Immature natural killer cell (primary cell): Measurements from ENCODE around the gene SNX24. TPM values are rescaled to one million over a fixed set of nuclear protein-coding genes. Genes with fewer than 3 reads are reported as not detected.

ENCODE experiments used
- DNase-seq, 3 donors: peaks; one replicate each; pipeline ENCODE4 v3.0.0; 2022; ENCODE audit warnings: mixed read lengths in 1 of 3
- H3K27ac Mint-ChIP-seq, 6 donors: one replicate each; pipeline ENCODE4 v1.8.0; 2020; ENCODE audit warnings: mixed read lengths in 6 of 6, mild to moderate bottlenecking in 5 of 6, inconsistent platforms in 4 of 6, moderate library complexity in 3 of 6
- H3K27me3 Mint-ChIP-seq, 3 donors: one replicate each; pipeline ENCODE4 v1.8.0; 2020 to 2021; ENCODE audit warnings: low read depth in 3 of 3, mild to moderate bottlenecking in 3 of 3, mixed read lengths in 3 of 3, moderate library complexity in 3 of 3, inconsistent platforms in 1 of 3
- H3K36me3 Mint-ChIP-seq, 3 donors: one replicate each; pipeline ENCODE4 v1.8.0; 2020; ENCODE audit warnings: mixed read lengths in 3 of 3, inconsistent platforms in 2 of 3, mild to moderate bottlenecking in 2 of 3
- H3K4me1 Mint-ChIP-seq, 2 donors: one replicate each; pipeline ENCODE4 v1.8.0; 2020; ENCODE audit warnings: inconsistent platforms in 2 of 2, mild to moderate bottlenecking in 2 of 2, mixed read lengths in 2 of 2, moderate library complexity in 1 of 2
- H3K4me3 Mint-ChIP-seq, 5 donors: one replicate each; pipeline ENCODE4 v1.8.0; 2020; ENCODE audit warnings: mild to moderate bottlenecking in 5 of 5, mixed read lengths in 5 of 5, inconsistent platforms in 3 of 5, moderate library complexity in 3 of 5
- H3K9me3 Mint-ChIP-seq, 6 donors: one replicate each; pipeline ENCODE4 v1.8.0; 2020; ENCODE audit warnings: mild to moderate bottlenecking in 6 of 6, mixed read lengths in 6 of 6, inconsistent platforms in 4 of 6, moderate library complexity in 3 of 6
- polyA plus RNA-seq, 3 donors: library from polyadenylated mRNA; unstranded; fragments of 300-500 nt; fragmentation: Illumina TruSeq; gene quantifications; one replicate each; pipeline ENCODE4 v1.2.3, GENCODE V29; 2021

The SNX24 gene
- polyA plus RNA-seq, 3 donors from 2014 or later, result 2.1 to 6.4 (median 2.9) TPM

DNA sequence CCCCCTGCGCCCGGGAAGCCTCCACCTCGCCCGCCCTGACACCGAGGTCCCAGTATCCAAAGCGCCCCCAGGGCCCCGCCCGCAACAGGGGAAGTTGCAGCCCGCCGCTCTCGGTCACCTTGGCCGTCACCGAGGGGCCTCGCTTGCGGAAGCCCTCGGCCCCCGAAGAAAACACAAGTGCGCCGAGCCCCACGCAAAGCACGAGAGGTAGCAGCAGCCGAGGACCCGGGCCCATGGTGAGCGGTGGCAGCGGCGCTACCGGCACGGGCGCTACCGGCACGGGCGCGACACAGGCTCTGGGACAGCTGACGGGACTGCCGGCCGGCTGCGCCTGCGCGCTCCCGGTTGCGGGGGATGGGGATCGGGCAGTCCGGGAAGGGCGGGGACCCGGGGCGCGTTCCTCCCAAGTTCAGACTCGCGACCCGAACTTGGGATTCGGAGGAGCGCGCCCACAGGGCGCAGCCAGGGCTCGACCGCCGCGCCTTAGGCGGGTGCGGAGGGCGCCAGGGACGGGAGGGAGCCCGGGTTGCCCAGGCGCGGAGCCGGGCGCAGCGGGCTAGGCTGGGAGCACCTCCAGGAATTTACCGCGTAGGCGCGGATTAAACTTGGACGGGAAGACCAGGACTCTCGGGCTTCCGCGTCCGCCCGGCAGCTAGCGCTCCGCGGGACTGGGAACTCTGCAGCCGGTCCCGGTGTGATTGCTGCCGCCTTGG lies 191.1 kb downstream of the SNX24 start, which contains the start of gene PPIC:
Gene PPIC, minus strand, starts transcription at position 335 of the 713 bp plus-strand sequence. Its CDS starts 100 bp downstream, at position 235.
- H3K9me3 Mint-ChIP-seq, result peaks cover 0 to 4% (median 0%) of the 10 kb centered on the region in 6 donors
- H3K4me3 Mint-ChIP-seq, result peak within 1 kb of the TSS in 4 of 5 donors; percentile 45 to 66 (median 60)
- H3K4me1 Mint-ChIP-seq, result peaks cover 6 to 10% of the 10 kb centered on the region in 2 donors
- no peak within 1 kb of the TSS for H3K27ac Mint-ChIP-seq
- H3K27me3 Mint-ChIP-seq, result peaks cover 12 to 33% (median 15%) of the 10 kb centered on the region in 3 donors
- H3K36me3 Mint-ChIP-seq, result no peaks in the 10 kb centered on the region
- no peak for DNase-seq

DNA sequence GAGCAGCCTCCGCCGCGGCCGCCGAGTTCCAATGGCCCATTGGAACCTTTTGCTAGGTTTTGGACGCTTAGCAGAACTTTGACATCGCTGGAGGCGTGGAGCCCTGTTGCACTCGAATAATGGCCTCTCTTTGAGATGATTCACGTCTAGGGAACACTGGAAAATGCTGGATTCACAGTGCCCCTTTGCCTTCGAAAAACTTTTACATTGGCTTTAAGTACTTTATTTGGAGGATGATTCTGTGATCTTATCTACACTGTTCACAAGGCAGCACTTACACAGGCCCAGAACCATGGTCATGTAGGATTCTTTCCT lies 191.6 kb downstream of the SNX24 start:
- no peak overlapping the region for H3K27ac Mint-ChIP-seq
- no peak for DNase-seq
- peaks cover 0 to 3% (median 0%) of the 10 kb centered on the region in 6 donors for H3K9me3 Mint-ChIP-seq
- H3K36me3 Mint-ChIP-seq, result no peaks in the 10 kb centered on the region
- H3K27me3 Mint-ChIP-seq, result peaks cover 9 to 30% (median 13%) of the 10 kb centered on the region in 3 donors
- peak overlapping the region in 2 of 5 donors; percentile 44 to 46 for H3K4me3 Mint-ChIP-seq
- peaks cover 6 to 10% of the 10 kb centered on the region in 2 donors for H3K4me1 Mint-ChIP-seq

DNA sequence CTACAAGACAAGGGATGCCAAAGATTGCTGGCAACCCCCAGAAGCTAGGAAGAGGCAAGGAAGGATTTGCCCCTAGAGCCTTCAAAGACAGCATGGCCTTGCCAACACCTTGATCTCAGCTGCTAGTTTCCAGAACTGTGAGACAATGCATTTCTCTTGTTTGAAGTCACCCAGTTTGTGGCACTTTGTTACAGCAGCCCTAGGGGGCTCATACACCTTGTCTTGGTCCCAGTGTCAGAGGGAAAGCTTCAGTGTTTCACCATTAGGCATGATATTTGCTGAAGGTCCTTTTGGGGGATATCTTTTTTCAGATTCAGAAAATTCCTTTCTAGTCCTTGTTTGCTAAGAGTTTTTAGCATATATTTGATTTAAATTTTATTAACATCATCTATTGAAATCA lies 194.3 kb downstream of the SNX24 start:
- H3K4me3 Mint-ChIP-seq, result no peak overlapping the region
- peaks cover 0 to 3% (median 0%) of the 10 kb centered on the region in 6 donors for H3K9me3 Mint-ChIP-seq
- H3K36me3 Mint-ChIP-seq, result no peaks in the 10 kb centered on the region
- peaks cover 9 to 24% (median 14%) of the 10 kb centered on the region in 3 donors for H3K27me3 Mint-ChIP-seq
- no peak for DNase-seq
- peaks cover 6 to 9% of the 10 kb centered on the region in 2 donors for H3K4me1 Mint-ChIP-seq
- no peak overlapping the region for H3K27ac Mint-ChIP-seq

DNA sequence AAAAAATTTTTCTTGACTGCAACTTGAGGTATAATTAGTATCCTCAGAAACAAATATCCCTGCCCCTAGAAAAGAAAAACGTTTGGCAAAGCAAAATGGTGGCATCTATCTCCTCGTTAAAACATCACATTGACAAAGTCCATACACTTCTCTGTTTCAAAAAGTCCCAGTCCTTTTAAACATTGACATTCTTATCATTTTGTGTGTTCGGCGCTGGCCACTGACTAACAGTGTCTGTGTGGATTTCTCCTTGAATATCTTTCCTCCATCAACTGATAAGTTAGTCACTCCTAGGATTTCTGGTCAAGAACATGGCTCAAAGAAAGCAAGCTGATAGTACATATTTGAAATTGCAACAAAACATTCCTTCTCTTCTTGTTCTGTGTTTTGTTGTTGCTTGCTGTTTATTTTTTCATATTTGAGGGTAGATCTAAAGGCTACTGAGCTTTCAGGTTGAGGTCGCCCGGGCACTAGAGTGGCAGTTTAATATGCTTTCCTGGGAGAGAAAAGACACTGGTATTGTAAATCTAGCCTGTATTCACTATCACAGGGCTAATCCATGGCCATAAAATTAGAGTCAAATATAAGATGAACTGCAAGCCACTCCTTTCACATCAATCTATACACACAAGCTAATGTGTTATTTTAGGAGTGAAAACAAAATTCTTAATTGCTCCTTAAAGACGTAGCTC lies 199.7 kb downstream of the SNX24 start:
- Mint-ChIP-seq H3K27ac (no peak overlapping the region), H3K27me3 (peaks cover 5 to 8% (median 6%) of the 10 kb centered on the region in 3 donors), H3K4me1 (no peaks in the 10 kb centered on the region), H3K36me3 (no peaks in the 10 kb centered on the region), H3K9me3 (peaks cover 0 to 6% (median under 1%) of the 10 kb centered on the region in 6 donors), H3K4me3 (no peak overlapping the region)
- DNase-seq, result no peak

DNA sequence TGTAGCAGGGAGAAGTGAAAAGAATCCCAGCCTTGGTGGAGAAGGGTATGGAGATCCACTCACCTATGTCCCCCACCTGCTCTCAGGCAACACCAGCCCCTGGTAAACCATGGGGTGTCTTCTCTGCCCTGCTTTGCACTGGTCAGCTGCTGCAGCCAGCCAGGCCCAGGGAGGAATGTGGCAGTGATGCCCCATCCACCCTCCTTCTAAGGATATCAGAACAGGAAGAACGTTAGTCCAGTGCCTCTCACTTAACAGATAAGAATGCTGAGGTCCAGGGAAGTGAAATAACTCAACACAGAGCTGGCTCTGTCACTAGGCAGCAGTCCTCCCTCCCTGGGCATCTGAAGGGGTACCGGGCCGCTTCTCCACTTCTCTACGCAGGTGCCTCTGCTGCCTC lies 200.8 kb downstream of the SNX24 start:
- no peaks in the 10 kb centered on the region for H3K4me1 Mint-ChIP-seq
- no peak for DNase-seq
- H3K4me3 Mint-ChIP-seq, result no peak overlapping the region
- H3K36me3 Mint-ChIP-seq, result no peaks in the 10 kb centered on the region
- H3K27me3 Mint-ChIP-seq, result peaks cover 5 to 9% (median 8%) of the 10 kb centered on the region in 3 donors
- peaks cover 0 to 7% (median 1%) of the 10 kb centered on the region in 6 donors for H3K9me3 Mint-ChIP-seq
- H3K27ac Mint-ChIP-seq, result no peak overlapping the region

DNA sequence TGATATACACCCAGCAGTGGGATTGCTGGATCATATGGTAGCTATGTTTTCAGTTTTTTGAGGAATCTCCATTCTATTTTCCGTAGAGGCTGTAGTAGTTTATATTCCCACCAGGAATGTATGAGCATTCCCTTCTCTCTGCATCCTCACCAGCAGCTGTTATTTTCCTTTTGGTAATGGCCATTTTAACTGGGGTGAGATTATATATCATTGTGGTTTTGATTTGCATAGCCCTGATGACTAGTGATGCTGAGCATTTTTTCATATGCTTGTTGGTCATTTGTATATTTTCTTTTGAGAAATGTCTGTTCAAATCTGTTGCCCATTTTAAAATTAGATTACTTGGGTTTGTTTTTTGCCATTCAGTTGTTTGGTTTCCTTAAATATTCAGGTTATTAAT lies 202.3 kb downstream of the SNX24 start:
- H3K27me3 Mint-ChIP-seq, result peaks cover 5 to 9% (median 8%) of the 10 kb centered on the region in 3 donors
- no peaks in the 10 kb centered on the region for H3K4me1 Mint-ChIP-seq
- no peak overlapping the region for H3K4me3 Mint-ChIP-seq
- H3K36me3 Mint-ChIP-seq, result no peaks in the 10 kb centered on the region
- H3K27ac Mint-ChIP-seq, result no peak overlapping the region
- peaks cover 0 to 20% (median 2%) of the 10 kb centered on the region in 6 donors for H3K9me3 Mint-ChIP-seq
- no peak for DNase-seq

DNA sequence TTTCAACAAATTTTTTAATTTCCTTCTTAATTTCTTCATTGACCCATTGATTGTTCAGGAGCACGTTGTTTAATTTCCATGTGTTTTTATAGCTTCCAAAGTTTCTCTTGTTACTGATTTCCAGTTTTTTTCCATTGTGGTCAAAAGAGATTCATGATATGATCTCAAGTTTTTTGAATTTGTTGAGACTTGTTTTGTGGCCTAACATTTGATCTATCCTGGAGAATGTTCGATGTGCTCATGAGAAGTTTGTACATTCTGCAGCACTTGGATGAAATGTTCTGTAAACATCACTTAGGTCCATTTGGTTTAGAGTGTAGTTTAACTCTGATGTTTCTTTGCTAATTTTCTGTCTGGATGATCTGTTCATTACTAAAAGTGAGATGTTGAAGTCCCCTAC lies 205.8 kb downstream of the SNX24 start:
- Mint-ChIP-seq H3K9me3 (peaks cover 0 to 21% (median 2%) of the 10 kb centered on the region in 6 donors), H3K27me3 (peaks cover 2 to 9% (median 5%) of the 10 kb centered on the region in 3 donors), H3K27ac (no peak overlapping the region), H3K4me1 (no peaks in the 10 kb centered on the region), H3K4me3 (no peak overlapping the region), H3K36me3 (no peaks in the 10 kb centered on the region)
- no peak for DNase-seq

Other genes with a start within 250 kb of the SNX24 start
- 10 to 100 TPM; 37.7 to 57.4 (median 50.2) TPM for gene SNX2, start 70.5 kb upstream of the SNX24 start, polyA plus RNA-seq
- not detected for gene PPIC, start 191.1 kb downstream of the SNX24 start, polyA plus RNA-seq
- gene PRDM6, start 243.6 kb downstream of the SNX24 start, polyA plus RNA-seq, result not detected